Neuron (in vitro differentiated cells): ENCODE results near the gene ICE2.
"Not testable (repeated sequence)": the region's sequence is repeated elsewhere in the genome, so short reads cannot be mapped to it uniquely, and the experiment has no call there.

Source experiments
- H2AFZ ChIP-seq: one replicate; pipeline ENCODE4 v1.6.1; 2013; ENCODE audit warnings: low read depth, mild to moderate bottlenecking, inconsistent platforms, low read length, moderate library complexity
- H3K27me3 ChIP-seq: one replicate; pipeline ENCODE4 v1.6.1; 2013; ENCODE audit warnings: low read length; ENCODE audit not compliant: insufficient read depth
- H3K36me3 ChIP-seq: one replicate; pipeline ENCODE4 v1.6.1; 2013; ENCODE audit warnings: low read length; ENCODE audit not compliant: insufficient read depth
- H3K4me1 ChIP-seq: one replicate; pipeline ENCODE4 v1.6.1; 2013; ENCODE audit warnings: low read length; ENCODE audit not compliant: insufficient read depth
- H3K4me3 ChIP-seq: 2 replicates; pipeline ENCODE4 v1.5.1; 2013; ENCODE audit warnings: mild to moderate bottlenecking, low read length, moderate library complexity
- H3K9me3 ChIP-seq: one replicate; pipeline ENCODE4 v1.6.1; 2013; ENCODE audit warnings: low read length

ICE2 gene

GRCh38 chr15:60407415-60407805 lies 71.5 kb downstream of the ICE2 start:
- Histone ChIP-seq H3K36me3 (no peaks in the 10 kb centered on the region), H2AFZ (no peak overlapping the region), H3K9me3 (no peaks in the 10 kb centered on the region), H3K4me1 (peaks cover 15% of the 10 kb centered on the region), H3K27me3 (no peaks in the 10 kb centered on the region), H3K4me3 (no peak overlapping the region)

GRCh38 chr15:60406513-60407414 lies 72.2 kb downstream of the ICE2 start:
- no peak overlapping the region for H3K4me3 ChIP-seq
- H2AFZ ChIP-seq, result no peak overlapping the region
- H3K4me1 ChIP-seq, result peaks cover 15% of the 10 kb centered on the region
- H3K9me3 ChIP-seq, result no peaks in the 10 kb centered on the region
- no peaks in the 10 kb centered on the region for H3K36me3 ChIP-seq
- H3K27me3 ChIP-seq, result no peaks in the 10 kb centered on the region

- H3K27me3 ChIP-seq, result no peaks in the 10 kb centered on the region
- no peak overlapping the region for H3K4me3 ChIP-seq
- H3K9me3 ChIP-seq, result no peaks in the 10 kb centered on the region
- no peaks in the 10 kb centered on the region for H3K36me3 ChIP-seq
- H3K4me1 ChIP-seq, result peaks cover 17% of the 10 kb centered on the region
- no peak overlapping the region for H2AFZ ChIP-seq
Measured at GRCh38 chr15:60405399-60405798, 73.5 kb downstream of the ICE2 start.

GRCh38 chr15:60404351-60404750 lies 74.6 kb downstream of the ICE2 start:
- peaks cover 28% of the 10 kb centered on the region for H3K4me1 ChIP-seq
- H3K36me3 ChIP-seq, H3K9me3 ChIP-seq, H2AFZ ChIP-seq, H3K27me3 ChIP-seq, H3K4me3 ChIP-seq: not testable (repeated sequence)

GRCh38 chr15:60400944-60401343 lies 78.0 kb downstream of the ICE2 start:
- Histone ChIP-seq H3K4me1 (peaks cover 17% of the 10 kb centered on the region), H2AFZ (no peak overlapping the region), H3K36me3 (no peaks in the 10 kb centered on the region), H3K4me3 (no peak overlapping the region), H3K9me3 (no peaks in the 10 kb centered on the region), H3K27me3 (no peaks in the 10 kb centered on the region)

DNA sequence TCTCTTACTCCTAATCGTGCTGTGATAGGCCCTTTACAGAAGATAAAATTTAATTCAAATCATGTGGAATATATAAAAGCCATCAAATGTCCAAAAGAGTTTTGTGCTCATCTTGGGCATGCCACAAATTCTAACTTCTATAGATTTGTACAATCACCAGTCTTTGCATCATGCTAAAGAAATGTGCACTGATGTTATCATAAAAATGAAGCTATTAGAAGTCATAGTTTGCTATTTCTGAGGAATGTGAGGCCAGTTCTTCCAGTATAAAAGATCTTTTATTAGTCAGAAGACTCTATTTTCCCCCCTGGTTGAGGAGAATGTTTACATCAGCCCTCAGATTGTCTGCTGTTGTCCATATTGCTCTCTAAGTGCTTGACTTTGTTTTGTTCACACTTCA lies 79.0 kb downstream of the ICE2 start:
- H3K36me3 ChIP-seq, result no peaks in the 10 kb centered on the region
- H3K4me3 ChIP-seq, result no peak overlapping the region
- H3K4me1 ChIP-seq, result peaks cover 26% of the 10 kb centered on the region
- no peaks in the 10 kb centered on the region for H3K9me3 ChIP-seq
- no peak overlapping the region for H2AFZ ChIP-seq
- H3K27me3 ChIP-seq, result no peaks in the 10 kb centered on the region

DNA sequence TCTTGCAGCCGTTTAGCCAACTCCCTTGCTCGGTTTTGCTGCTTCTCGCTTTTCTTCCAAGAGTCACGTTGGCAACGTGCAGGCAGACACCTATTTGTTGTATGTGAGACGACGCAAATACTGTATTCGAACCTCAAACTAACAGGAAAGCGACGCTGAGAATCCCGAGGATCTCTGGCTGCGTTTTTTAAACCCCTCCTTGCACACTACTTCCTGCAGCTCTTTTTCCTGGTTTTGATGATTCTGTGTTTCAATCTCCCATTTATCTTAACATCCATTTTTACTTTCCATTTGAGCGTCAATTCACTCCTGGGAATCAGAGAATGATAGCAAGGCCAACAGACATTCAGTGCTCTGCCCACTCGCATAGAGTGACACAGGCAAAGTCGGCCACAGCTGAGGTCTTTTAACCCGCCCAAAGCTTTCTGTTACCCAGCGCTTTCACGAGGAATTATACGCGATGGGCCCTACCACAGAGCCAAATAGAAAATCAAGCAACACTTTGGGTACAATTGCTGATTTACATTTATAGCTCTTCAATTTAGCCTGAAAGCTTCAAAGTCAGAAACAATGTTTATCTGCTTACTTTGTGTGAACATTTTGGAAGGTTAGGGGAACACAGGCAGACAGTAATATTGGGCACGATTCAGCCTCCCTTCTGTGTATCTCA lies 79.6 kb downstream of the ICE2 start:
- no peaks in the 10 kb centered on the region for H3K36me3 ChIP-seq
- no peaks in the 10 kb centered on the region for H3K27me3 ChIP-seq
- no peak overlapping the region for H3K4me3 ChIP-seq
- no peak overlapping the region for H2AFZ ChIP-seq
- H3K4me1 ChIP-seq, result peaks cover 31% of the 10 kb centered on the region
- no peaks in the 10 kb centered on the region for H3K9me3 ChIP-seq

GRCh38 chr15:60397772-60398445 lies 81.0 kb downstream of the ICE2 start, which contains the start of gene ANXA2:
Gene ANXA2, minus strand, starts transcription at chr15:60397986. Its CDS starts 11,911 bp downstream, at chr15:60386075.
- Histone ChIP-seq H3K4me1 (peaks cover 37% of the 10 kb centered on the region), H3K4me3 (no peak within 1 kb of the TSS), H2AFZ (no peak within 1 kb of the TSS), H3K9me3 (no peaks in the 10 kb centered on the region), H3K27me3 (no peaks in the 10 kb centered on the region), H3K36me3 (no peaks in the 10 kb centered on the region)

- Histone ChIP-seq H3K27me3 (no peaks in the 10 kb centered on the region), H3K4me3 (no peak overlapping the region), H2AFZ (no peak overlapping the region), H3K4me1 (peaks cover 43% of the 10 kb centered on the region), H3K36me3 (no peaks in the 10 kb centered on the region), H3K9me3 (no peaks in the 10 kb centered on the region)
Measured at GRCh38 chr15:60396958-60397771, 81.8 kb downstream of the ICE2 start.

- Histone ChIP-seq H3K4me3 (no peak overlapping the region), H3K9me3 (no peaks in the 10 kb centered on the region), H2AFZ (no peak overlapping the region), H3K36me3 (no peaks in the 10 kb centered on the region), H3K27me3 (no peaks in the 10 kb centered on the region), H3K4me1 (peaks cover 49% of the 10 kb centered on the region)
Measured at GRCh38 chr15:60396560-60396957, 82.4 kb downstream of the ICE2 start.

DNA sequence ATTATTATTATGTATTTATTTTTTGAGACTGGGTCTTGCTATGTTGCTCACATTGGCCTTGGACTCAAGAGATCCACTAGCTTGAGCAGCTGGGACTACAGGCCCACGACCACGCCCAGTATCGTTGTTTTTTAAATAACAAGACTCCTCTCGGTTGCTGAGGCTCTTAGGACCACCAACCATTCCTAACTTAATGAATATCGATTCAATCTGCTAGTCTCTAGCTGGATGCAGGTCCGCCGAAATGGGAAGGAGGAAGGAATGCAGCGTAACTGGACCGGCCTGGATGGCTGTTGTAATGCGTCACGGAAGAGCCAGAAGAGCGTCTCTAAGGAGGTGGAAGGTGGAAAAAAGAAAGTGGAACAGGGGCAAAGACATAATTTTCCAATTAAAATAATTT lies 82.8 kb downstream of the ICE2 start:
- Histone ChIP-seq H3K9me3 (no peaks in the 10 kb centered on the region), H3K36me3 (no peaks in the 10 kb centered on the region), H3K4me1 (peaks cover 52% of the 10 kb centered on the region), H3K4me3 (no peak overlapping the region), H3K27me3 (no peaks in the 10 kb centered on the region), H2AFZ (no peak overlapping the region)

DNA sequence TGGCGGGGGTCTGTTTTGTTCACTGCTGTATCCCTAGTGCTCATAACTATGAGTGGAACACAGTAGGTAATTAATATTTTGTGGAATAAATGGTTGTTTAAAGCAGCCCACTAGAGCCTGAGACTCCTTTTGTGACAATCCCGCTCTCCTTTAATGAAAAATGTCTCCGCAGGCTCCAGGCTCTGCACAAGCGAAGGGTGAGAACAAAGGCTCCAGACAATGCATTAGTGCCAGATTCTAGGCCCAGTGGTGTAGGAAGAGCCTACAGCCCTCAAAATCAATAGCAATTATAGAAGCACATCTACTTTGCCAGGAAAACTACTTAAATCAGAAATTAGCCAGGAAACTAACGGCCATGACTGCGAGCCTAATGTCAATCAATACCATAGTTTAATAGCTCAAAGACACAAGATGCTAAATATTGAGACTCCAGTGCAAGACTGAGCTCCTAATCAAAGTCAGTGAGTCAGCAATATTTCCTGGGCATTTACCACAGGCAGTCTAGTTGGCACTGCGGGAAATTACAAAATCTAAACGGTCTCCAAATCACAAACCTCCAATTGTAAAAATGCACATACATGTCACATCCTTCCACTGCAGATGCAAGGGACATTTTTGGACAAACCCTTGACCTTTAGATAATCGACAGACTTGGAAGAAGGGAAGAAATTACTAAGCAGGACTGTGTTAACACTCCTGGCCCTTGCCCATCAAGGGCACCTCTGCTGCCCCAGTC lies 83.5 kb downstream of the ICE2 start:
- Histone ChIP-seq H3K9me3 (no peaks in the 10 kb centered on the region), H3K27me3 (no peaks in the 10 kb centered on the region), H3K4me1 (peaks cover 57% of the 10 kb centered on the region), H3K4me3 (no peak overlapping the region), H2AFZ (no peak overlapping the region), H3K36me3 (no peaks in the 10 kb centered on the region)
